NCI-H1092 (cell line): ENCODE data around the gene GALR3.
A peak's percentile ranks its signal among the peaks of the same experiment; 100 is the strongest.

ENCODE experiments used
- DNase-seq: peaks from one replicate; lab custom pipeline; 2025; lab: John Stamatoyannopoulos, UW

Gene GALR3

DNA sequence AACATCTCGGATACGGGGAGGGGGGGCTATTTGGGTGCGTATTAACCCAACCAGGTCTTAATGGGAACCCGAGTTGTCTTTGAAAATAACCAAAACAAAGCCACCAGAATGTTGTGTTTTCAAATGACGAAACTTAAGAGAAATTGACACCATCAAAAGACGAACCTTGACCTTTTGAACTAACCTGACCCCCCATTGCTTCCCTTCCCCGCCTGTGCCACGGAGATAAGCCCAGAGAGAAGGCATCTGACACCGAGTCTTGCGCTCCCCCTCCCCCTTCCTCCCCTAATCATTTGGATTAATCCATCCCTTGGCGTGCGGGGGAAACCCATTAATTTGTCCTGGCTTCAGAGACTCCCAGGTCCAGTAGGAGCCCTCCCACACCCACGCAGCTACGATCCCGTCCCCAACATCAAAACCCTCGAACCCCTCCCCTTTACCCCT is 20.0 kb upstream of the GALR3 start:
- peak; percentile 36 for DNase-seq

DNA sequence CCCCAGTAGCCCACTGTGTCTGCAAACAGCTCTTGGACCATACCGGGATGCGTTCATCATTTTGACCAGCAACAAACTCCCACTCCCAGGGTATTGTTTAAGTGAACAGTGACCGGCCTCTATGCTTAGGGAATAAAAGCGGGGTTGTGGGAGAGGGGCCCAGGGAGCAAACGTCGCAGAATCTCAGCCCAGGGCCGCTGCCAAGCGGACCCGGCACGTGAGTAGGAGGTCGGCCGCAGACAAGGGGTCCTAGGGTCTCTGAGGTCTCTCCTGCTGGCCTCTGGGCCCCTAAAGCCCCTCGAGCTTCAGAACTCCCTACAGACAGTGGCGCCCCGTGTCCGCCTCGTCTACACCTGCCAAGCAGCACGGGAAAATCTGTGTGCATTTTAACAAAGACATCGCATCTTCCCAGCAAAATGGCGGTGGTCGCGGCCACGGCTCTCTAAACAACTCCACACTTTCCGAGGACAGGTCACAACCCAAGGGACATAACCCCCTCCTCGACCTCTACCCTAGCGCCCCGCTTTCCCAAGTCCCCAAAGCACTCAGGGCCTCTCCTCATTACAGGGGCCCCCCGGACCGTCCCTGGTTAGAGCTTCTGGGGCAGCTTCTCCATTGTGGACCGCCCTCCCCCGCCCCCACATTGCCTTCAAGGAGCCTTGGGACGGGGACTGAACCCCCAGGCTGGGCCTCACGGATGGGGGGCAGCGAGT is 19.4 kb upstream of the GALR3 start:
- DNase-seq, result no peak

DNA sequence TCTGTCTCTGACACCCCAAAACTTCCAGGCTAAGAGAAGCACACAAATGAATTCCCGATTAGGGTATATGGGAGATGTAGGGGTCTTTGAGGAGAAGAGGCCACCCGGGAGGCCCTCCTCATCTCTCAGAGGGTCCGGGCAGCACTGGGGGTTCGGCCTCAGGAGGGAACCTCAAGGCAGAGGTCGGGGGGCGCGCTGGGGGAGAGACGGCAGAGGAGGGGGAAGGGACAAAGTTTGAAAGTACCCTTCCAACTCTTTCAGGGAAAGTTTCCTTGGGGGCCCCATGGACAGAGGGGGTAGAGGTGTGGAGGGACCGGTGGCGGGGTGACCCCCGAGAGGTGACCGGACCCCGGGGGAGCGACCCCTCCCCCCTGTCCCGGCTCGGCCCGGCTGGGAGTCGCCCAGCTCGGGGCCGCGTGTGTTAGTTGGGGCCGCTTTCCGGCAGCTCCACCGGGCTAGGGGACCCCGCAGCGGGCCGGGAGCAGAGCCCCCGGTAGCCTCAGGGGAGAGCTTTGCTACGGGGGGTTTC is 18.8 kb upstream of the GALR3 start:
- DNase-seq, result no peak

DNA sequence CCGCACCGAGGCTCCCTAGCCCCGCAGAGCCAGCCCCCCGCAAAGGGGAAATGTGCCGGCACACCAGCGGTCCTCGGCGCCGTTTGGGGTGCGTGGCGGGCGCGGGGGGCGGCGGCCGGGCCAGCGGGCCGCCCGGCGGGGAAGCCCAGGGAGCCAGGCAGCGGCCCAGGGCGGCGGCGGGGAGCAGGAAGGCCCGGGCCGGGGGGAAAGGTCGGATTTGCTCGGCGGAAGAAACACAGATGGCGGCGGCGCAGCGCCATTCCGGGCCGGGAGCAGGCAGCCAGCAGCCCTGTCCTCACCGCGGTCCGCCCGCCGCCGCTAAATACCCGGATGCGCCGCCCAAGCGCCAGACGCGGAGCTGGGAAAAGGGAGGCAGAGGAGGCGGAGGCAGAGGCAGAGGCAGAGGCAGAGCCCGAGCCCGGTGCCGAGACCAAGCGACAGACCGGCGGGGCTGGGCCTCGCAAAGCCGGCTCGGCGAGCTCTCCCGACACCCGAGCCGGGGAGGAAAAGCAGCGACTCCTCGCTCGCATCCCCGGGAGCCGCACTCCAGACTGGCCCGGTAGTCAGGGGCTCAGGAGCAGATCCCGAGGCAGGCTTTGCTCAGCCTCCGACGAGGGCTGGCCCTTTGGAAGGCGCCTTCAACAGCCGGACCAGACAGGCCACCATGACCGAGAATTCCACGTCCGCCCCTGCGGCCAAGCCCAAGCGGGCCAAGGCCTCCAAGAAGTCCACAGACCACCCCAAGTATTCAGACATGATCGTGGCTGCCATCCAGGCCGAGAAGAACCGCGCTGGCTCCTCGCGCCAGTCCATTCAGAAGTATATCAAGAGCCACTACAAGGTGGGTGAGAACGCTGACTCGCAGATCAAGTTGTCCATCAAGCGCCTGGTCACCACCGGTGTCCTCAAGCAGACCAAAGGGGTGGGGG is 18.0 kb upstream of the GALR3 start:
- peak; percentile 73 for DNase-seq

DNA sequence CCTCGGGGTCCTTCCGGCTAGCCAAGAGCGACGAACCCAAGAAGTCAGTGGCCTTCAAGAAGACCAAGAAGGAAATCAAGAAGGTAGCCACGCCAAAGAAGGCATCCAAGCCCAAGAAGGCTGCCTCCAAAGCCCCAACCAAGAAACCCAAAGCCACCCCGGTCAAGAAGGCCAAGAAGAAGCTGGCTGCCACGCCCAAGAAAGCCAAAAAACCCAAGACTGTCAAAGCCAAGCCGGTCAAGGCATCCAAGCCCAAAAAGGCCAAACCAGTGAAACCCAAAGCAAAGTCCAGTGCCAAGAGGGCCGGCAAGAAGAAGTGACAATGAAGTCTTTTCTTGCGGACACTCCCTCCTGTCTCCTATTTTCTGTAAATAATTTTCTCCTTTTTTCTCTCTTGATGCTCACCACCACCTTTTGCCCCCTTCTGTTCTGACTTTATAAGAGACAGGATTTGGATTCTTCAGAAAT is 17.3 kb upstream of the GALR3 start:
- no peak for DNase-seq

DNA sequence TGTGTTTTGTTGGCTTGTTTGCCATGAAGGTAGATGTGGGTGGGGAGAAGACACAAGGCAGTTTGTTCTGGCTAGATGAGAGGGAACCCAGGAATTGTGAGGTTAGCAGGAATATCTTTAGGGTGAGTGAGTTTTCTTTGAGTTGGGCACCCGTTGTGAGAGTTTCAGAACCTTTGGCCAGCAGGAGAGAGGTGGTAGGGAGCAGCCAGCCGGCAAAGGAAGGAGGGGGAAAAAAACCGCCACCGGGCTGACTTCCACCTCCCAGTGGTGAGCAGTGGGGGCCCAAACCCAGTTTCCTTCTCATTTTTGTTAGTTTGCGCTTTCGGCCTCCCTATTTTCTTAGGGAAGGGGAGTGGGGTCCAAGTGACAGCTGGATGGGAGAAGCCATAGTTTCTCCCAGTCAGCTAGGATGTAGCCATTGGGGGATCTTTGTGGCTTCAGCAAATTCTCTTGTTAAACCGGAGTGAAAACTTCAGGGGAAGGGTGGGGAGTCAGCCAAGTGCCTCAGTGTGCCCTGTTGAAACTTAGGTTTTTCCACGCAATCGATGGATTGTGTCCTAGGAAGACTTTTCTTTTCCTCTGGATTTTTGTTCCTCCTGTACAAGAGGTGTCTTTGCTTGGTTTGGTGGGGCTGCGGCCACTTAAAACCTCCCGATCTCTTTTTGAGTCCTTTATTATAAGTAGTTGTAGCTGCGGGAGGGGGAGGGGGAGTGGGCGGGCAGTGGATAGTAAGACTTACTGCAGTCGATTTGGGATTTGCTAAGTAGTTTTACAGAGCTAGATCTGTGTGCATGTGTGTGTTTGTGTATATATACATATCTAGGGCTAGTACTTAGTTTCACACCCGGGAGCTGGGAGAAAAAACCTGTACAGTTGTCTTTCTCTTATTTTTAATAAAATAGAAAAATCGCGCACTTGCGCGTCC is 16.5 kb upstream of the GALR3 start:
- no peak for DNase-seq

DNA sequence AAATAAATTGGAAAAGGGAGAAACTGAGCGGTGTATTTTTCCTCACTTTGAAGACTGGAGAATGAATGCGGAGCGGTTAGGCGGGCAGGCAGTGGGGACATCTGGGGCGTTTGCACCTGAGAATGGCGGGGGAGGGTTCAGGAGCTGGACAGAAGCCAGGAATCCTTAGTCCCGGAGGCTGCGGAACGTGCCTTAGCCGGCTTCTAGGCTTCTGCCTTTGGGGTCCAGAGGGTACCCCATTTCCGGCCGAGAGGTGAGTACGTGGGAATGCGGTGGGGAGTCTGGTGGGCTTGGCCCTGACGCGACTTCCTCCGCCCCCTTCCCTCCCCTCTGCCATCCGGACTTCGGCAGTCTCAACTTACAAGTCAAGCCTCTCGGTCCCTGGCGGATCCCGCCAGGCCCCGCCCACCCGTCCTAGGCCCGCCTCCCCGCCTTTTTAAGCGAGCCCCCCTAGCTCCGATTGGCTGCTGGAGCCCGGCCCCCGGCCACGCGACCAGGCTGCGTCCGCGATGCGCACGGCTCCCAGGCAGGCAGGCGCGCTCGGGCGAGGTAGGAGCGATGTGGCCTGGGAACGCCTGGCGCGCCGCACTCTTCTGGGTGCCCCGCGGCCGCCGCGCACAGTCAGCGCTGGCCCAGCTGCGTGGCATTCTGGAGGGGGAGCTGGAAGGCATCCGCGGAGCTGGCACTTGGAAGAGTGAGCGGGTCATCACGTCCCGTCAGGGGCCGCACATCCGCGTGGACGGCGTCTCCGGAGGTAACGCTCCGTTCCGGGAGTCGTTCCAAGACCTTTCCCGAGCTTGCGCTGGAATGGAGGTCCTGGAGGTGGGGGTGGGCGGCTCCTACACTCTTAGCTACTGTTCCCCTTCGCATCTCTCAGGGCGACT is 15.5 kb upstream of the GALR3 start, which contains the start of gene GCAT:
GCAT (plus strand) TSS at position 525 of the 884 bp plus-strand sequence; CDS start at position 559, 34 bp downstream.
- DNase-seq, result peak; percentile 89

DNA sequence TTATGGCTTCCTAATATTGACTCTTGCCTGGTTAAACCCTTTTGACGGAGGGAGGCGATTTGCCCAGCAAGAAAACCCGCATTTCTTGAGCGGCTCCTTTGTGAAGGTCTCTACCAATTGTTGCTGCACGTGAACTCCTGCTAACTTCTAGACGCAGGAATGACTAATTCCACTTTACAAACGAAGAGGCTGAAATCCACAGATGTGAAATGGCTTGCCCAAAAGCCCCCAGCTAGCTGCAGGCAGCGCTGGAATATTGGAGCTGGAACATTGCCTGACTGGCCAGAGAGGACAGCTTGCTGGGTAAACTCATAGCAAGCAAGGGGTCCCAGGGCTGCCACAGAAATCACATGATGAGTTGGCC is 14.9 kb upstream of the GALR3 start:
- no peak for DNase-seq

DNA sequence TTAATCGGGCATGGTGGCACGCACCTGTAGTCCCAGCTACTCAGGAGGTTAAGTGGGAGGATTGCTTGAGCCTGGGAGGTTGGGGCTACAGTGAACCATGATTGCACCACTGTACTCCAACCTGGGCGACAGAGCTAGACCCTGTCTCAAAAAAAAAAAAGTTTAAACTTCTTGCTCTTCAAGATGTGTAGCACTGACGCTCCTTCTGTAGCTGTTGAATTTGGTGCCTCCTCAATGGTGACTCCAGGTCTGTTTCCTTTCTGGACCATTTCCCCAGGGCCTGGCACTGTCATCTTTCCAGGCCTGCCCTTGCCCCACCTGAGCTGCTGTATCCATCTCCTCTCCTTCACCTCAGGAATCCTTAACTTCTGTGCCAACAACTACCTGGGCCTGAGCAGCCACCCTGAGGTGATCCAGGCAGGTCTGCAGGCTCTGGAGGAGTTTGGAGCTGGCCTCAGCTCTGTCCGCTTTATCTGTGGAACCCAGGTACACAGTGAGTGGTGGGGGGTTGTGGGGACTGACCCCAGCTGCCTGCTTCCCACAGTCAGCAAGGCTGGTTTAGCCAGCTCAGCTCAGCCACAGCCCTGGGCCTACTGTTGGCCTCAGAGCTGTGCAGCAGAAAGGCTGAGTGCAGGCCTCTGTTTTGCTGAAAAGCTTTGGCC is 13.4 kb upstream of the GALR3 start:
- no peak for DNase-seq

DNA sequence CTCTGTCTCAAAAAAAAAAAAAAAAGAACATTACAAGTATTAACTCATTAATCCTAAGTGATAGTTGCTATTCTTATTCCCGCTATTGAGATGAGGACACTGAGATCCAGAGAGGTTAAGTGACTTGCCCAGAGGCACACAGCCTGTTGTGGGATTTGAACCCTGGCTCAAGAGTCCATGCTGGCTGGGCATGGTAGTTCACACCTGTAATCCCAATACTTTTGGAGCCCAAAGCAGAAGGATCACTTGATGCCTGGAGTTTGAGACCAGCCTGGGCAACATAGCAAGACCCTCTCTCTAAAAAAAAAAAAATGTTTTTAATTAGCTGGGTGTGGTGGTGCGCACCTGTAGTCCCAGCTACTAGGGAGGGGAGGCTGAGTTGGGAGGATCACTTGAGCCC is 11.3 kb upstream of the GALR3 start:
- no peak for DNase-seq

DNA sequence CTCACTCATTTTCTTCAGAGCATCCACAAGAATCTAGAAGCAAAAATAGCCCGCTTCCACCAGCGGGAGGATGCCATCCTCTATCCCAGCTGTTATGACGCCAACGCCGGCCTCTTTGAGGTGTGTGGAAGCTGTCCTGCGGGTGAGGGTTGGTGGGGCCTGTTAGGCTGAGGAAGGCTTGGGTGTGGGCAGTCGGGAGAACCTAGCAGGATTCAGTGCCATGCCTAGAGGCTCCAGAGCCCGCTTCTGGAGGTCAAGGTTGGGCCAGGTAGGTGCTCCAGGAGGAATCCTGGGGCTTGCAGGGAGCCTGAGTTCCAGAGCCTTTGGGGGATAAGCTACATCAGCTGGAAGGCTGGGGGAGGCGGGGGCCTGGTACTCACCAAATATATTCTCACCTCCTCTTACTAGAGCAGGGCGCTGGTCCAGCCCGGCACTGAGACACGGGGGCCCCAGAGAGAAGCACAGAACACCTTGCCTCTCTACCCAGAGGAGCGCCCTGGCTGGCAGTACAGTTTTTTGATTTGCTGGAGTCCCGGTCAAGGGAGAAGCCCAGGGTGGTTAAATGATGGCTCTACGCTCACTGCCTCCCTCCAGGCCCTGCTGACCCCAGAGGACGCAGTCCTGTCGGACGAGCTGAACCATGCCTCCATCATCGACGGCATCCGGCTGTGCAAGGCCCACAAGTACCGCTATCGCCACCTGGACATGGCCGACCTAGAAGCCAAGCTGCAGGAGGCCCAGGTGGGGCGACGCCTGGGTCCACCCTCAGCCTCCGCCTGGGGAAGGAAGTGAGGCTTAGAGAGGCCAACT is 10.1 kb upstream of the GALR3 start:
- DNase-seq, result no peak

DNA sequence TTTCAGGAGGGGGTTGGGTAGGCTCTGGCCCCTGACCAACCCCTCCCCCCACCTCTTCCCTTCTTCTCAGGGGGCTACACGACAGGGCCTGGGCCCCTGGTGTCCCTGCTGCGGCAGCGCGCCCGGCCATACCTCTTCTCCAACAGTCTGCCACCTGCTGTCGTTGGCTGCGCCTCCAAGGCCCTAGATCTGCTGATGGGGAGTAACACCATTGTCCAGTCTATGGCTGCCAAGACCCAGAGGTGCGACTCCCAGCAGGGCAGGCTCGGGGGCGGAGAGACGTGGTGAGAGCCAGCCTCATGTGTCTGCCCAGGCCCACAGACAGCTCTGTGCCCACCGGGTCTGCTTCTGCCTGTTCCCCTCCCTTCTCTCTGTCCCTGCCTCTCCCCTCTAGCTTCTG is 7.6 kb upstream of the GALR3 start:
- DNase-seq, result no peak

DNA sequence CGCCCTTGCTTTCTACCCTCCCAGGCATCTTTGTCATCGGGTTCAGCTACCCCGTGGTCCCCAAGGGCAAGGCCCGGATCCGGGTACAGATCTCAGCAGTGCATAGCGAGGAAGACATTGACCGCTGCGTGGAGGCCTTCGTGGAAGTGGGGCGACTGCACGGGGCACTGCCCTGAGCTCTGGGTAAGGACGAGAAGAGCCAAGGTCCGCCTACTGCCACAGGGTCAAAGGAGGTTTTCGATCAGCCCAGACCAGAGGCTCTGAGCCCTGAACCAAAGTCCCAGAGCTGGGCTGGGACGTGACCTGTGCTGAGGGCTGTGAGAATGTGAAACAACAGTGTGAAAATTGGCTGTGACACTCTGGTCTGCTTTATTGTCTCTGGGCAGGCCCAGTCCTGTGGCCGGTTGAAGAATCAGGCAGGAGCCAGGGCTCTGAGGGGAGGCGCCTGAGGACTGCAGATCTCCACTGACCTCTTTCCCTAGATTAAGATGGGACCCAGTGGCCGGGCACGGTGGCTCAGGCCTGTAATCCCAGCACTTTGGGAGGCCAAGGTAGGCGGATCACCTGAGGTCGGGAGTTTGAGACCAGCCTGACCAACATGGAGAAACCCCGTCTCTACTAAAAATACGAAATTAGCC is 6.5 kb upstream of the GALR3 start:
- DNase-seq, result no peak

DNA sequence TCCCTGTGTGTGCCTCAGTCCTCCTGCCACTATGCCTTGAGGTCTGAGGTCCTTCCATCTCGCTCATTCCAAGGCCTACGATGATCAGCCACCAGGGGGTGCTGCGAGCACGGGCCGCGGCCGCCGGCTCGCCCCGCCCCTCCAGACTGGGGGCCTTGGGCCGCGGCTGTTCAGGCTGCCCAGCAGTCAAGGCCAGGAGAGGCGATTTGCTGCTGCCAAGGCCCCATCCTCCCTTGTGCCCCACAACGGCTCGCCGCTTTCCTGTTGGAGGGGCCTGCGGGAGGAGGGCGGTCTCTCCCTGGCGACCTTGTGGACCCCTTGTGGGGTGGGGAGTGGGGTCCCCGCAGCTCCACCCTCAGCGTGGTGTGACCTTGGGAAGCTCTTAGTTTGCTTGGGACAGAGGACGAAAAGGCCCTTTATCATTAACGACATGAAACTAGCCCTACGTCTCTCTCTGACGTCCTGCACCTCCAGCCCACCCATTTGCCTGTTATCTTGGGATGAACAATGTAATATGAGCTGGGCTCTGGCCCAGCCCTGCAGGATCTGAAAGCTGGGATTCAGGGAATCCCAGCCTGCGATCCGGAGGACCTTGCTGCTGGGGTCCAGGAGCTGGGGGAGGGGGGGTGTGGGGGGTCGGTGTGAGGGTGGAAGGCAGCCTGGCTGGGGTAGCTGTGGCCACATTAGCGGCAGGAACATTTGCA is 5.3 kb upstream of the GALR3 start:
- DNase-seq, result peak; percentile 48

DNA sequence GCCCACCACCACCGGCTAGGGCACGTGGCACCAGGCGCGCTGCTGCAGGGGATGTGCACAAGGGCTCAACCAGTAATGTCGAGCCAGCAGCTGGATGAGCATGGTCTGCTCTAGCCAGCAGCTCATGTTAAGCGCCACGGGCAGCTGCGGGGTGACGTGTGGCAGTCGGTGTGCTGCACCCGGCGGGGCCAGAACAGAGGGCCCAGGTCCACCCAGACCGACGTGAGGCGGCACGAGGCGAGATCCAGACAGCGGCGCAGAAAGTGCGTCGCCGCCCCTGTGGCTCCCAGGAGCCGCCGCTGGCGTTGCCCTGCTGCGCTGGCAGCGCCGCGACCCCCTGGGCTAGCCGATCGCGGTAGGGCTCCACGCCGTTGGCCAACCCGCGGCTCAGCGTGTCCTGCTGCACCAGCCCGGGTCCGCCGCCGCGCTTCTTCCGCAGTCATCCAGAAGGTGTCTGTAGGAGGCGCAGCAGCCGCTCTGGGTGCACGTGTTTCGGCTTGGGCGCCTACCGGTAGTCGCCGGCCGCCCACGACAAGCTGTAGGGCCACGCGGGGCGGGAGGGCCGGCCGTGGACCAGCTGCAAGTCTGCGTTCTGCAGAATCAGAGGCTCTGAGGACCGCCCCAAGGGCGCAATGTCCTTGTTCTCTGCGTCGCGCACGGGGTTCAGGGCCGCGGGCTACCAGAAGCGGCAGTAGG is 4.6 kb upstream of the GALR3 start:
- DNase-seq, result peak; percentile 33

DNA sequence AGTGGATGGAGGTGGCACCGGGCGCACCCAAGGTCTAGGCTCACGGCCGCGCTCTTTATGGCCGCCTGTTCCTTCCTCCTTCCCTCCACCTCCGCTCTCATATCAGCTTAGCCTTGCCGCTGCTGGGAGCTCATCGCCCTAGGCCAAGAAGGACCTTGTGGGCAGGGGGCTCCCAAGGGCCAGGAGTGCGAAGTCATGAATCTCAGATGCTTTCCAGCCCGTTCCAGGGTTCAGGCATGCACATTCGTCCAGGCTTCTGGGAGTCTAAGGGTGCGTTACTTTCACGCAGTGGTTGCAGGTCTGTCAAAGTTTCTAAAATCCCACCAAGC is 4.1 kb upstream of the GALR3 start:
- no peak for DNase-seq

DNA sequence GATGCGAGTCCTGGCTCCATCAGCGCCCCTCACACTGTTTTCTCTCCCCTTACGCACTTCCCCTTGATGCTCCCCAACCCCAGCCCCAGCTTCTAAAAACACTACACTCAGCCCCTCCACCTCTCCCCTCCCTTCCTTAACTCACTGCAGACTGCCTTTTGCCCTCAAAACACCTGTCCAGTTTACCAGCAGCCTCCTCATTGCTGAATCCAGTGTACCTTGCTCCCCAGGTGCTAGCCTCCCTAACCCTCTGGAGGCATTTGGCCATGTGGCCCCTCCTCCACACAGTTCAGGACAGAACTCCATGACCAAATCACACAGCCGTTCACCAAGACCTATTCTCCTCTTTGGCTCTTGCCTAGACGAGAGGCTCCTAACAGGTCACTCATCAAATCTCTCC is 2.8 kb upstream of the GALR3 start:
- no peak for DNase-seq
